GM23338 (cell line): ENCODE data around the gene CTTNBP2. TPM values are rescaled to one million over a fixed set of nuclear protein-coding genes. Genes with fewer than 3 reads are reported as not detected.

Experiments used
- ATAC-seq: fragments of 200-7000 bp; cut with Tn5 transposase; 3 replicates; pipeline ENCODE4 v1.9.1; 2020
- DNase-seq: peaks from one replicate; pipeline ENCODE4 v3.0.0-alpha.2; 2015; ENCODE audit warnings: low spot score
- H2AFZ ChIP-seq: fragments of 200-600 bp; sonication (generic); 2 replicates; pipeline ENCODE4 v1.8.0; 2016; ENCODE audit warnings: antibody characterized with exemption, mild to moderate bottlenecking, moderate library complexity
- H3F3A ChIP-seq: fragments of 200-600 bp; sonication (generic); replicated peaks from 2 replicates; pipeline ENCODE4 v1.8.0; 2017; ENCODE audit warnings: antibody characterized with exemption, mixed run types, low read depth
- H3K27ac ChIP-seq: fragments of 200-600 bp; sonication (generic); 2 replicates; pipeline ENCODE4 v1.6.1; 2016; ENCODE audit warnings: low read depth
- H3K27me3 ChIP-seq: fragments of 200-600 bp; sonication (generic); 2 replicates; pipeline ENCODE4 v1.8.0; 2016; ENCODE audit warnings: mild to moderate bottlenecking, mixed run types, moderate library complexity; ENCODE audit not compliant: insufficient read depth
- H3K36me3 ChIP-seq: fragments of 200-600 bp; sonication (generic); 2 replicates; pipeline ENCODE4 v1.8.0; 2016; ENCODE audit warnings: mild to moderate bottlenecking; ENCODE audit not compliant: insufficient read depth
- H3K4me1 ChIP-seq: fragments of 200-600 bp; sonication (generic); 2 replicates; pipeline ENCODE4 v1.8.0; 2016; ENCODE audit warnings: mild to moderate bottlenecking, moderate library complexity; ENCODE audit not compliant: insufficient read depth
- H3K4me2 ChIP-seq: fragments of 200-600 bp; sonication (generic); 2 replicates; pipeline ENCODE4 v1.7.1; 2017; ENCODE audit warnings: mixed run types
- H3K4me3 ChIP-seq: fragments of 200-600 bp; sonication (generic); 2 replicates; pipeline ENCODE4 v1.6.1; 2016; ENCODE audit warnings: mixed run types
- H3K79me2 ChIP-seq: fragments of 200-600 bp; sonication (generic); replicated peaks from 2 replicates; pipeline ENCODE4 v1.8.0; 2017; ENCODE audit warnings: mild to moderate bottlenecking; ENCODE audit not compliant: insufficient read depth
- H3K9me2 ChIP-seq: fragments of 200-600 bp; sonication (generic); 2 replicates; pipeline ENCODE4 v1.8.0; 2017; ENCODE audit not compliant: insufficient read depth
- H4K20me1 ChIP-seq: fragments of 200-600 bp; sonication (generic); replicated peaks from 2 replicates; pipeline ENCODE4 v1.8.0; 2017; ENCODE audit warnings: mild to moderate bottlenecking; ENCODE audit not compliant: insufficient read depth
- H3K27ac Mint-ChIP-seq: 2 replicates; pipeline ENCODE4 v1.8.0; 2020; ENCODE audit warnings: inconsistent platforms, mild to moderate bottlenecking, moderate library complexity, mixed read lengths
- H3K27me3 Mint-ChIP-seq: 3 replicates; pipeline ENCODE4 v1.8.0; 2022; ENCODE audit warnings: low read depth, mild to moderate bottlenecking, moderate library complexity, mixed read lengths, inconsistent platforms; ENCODE audit not compliant: insufficient read depth, poor library complexity
- H3K36me3 Mint-ChIP-seq: 3 replicates; pipeline ENCODE4 v1.8.0; 2021; ENCODE audit warnings: low read depth, mild to moderate bottlenecking, inconsistent platforms, moderate library complexity, mixed read lengths
- H3K4me1 Mint-ChIP-seq: 3 replicates; pipeline ENCODE4 v1.8.0; 2020; ENCODE audit warnings: mild to moderate bottlenecking, inconsistent platforms, mixed read lengths
- H3K4me3 Mint-ChIP-seq: 3 replicates; pipeline ENCODE4 v1.8.0; 2021; ENCODE audit warnings: moderate library complexity, mild to moderate bottlenecking, inconsistent platforms, mixed read lengths
- H3K9me3 Mint-ChIP-seq: 3 replicates; pipeline ENCODE4 v1.8.0; 2020; ENCODE audit warnings: moderate library complexity, mild to moderate bottlenecking, inconsistent platforms, mixed read lengths
- CREB1 ChIP-seq: fragments of 250-450 bp; sonication (Bioruptor Pico); IDR thresholded peaks from 2 replicates; pipeline ENCODE4 v1.5.0; 2020; ENCODE audit warnings: low read depth, mild to moderate bottlenecking, moderate library complexity
- CTCF ChIP-seq, 2 experiments: fragments of 200-600 bp in 1 of 2; sonication (generic) in 1 of 2; conservative IDR thresholded peaks; 2 replicates each; pipeline versions ENCODE4 v1.5.1 to v1.6.1; 2016 to 2017; ENCODE audit warnings: antibody characterized with exemption in 2 of 2, low read depth in 2 of 2, mild to moderate bottlenecking in 2 of 2, moderate library complexity in 1 of 2
- JUNB ChIP-seq: IDR thresholded peaks from one replicate; pipeline ENCODE4 v1.6.1; 2016; ENCODE audit warnings: antibody characterized with exemption; ENCODE audit not compliant: unreplicated experiment
- NANOG ChIP-seq: IDR thresholded peaks from 2 replicates; pipeline ENCODE4 v1.6.1; 2016; ENCODE audit warnings: antibody characterized with exemption, borderline replicate concordance
- STAT1 ChIP-seq: IDR thresholded peaks from one replicate; pipeline ENCODE4 v1.6.1; 2016; ENCODE audit warnings: antibody characterized with exemption; ENCODE audit not compliant: unreplicated experiment
- ZNF114 ChIP-seq: fragments of 250-450 bp; sonication (Bioruptor Pico); IDR thresholded peaks from 2 replicates; pipeline ENCODE4 v1.5.0; 2020; ENCODE audit warnings: mild to moderate bottlenecking, moderate library complexity
- ZNF331 ChIP-seq: fragments of 250-450 bp; sonication (Bioruptor Pico); IDR thresholded peaks from 2 replicates; pipeline ENCODE4 v1.5.0; 2020; ENCODE audit warnings: low read depth, mild to moderate bottlenecking, moderate library complexity
- polyA plus RNA-seq: library from polyadenylated mRNA; unstranded; fragments of >200 nt; fragmentation: Nextera tagmentation; extraction: Ambion mirVana; gene quantifications from 2 replicates; pipeline ENCODE4 v1.2.1, GENCODE V29; 2016
- total RNA-seq: library from RNA; depleted of rRNA; stranded (reverse); fragments of >200 nt; shearing (Covaris generic); gene quantifications from 2 replicates; pipeline ENCODE4 v1.2.3, GENCODE V29; 2014
- TF ChIP-seq, protein P1 (sequence below): IDR thresholded peaks from one replicate; pipeline ENCODE4 v1.6.1; 2018; ENCODE audit warnings: antibody characterized with exemption; ENCODE audit not compliant: unreplicated experiment

Gene CTTNBP2
- total and polyA plus RNA-seq, 2 experiments from 2014 or later, result 26.8 to 30.7 TPM

DNA sequence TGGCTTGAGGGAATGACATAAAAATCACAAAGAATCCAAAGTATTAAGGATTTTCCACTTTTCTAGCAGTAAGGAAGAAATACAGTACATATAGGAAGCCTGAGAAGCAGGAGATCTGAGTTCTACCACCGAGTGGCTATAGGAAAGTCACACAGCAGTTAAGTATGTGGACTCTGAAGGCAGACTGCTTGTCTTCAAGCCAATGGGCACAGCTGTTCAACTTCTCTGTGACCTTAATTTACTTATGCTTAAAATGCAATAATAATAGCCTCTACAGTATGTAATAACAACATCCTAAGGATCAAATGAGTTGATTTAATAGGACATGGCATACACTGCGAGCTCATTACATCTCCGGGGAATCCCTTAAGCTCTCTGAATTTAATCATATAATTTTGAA is 68.0 kb downstream of the CTTNBP2 start (continued):
- TF ChIP-seq JUNB (no peak), STAT1 (no peak)

DNA sequence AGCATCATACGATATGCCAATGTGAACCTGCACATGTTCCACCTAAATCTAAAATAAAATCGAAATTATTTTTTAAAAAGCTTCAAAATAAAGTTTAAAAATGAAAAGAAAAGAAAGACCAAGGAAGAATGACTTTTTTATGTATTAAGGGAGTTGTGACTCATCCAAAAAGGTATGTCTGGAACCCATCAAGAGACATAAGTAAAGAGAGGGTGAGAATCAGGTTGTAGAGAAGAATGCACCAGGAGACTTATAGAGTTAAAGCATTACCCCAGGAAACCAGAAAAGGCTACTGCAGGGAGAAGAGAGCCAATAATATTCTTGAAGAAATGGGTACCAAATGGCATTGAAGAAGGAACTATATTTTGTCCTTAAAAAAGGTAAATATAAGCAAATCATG is 69.8 kb downstream of the CTTNBP2 start:
- no peak for ATAC-seq
- Mint-ChIP-seq H3K27me3 (peaks cover 3% of the 10 kb centered on the region), H3K9me3 (no peaks in the 10 kb centered on the region), H3K4me1 (peaks cover 69% of the 10 kb centered on the region), H3K36me3 (peaks cover 17% of the 10 kb centered on the region; the same call in 2 of the 3 replicates), H3K27ac (no peak overlapping the region), H3K4me3 (no peak overlapping the region)
- Histone ChIP-seq H4K20me1 (no peaks in the 10 kb centered on the region), H3K79me2 (peaks cover 34% of the 10 kb centered on the region), H3K9me2 (no peaks in the 10 kb centered on the region), H3K27me3 (no peaks in the 10 kb centered on the region), H3K36me3 (no peaks in the 10 kb centered on the region), H3F3A (no peaks in the 10 kb centered on the region), H3K4me2 (no peak overlapping the region), H3K4me3 (no peak overlapping the region), H3K27ac (no peak overlapping the region), H2AFZ (no peak overlapping the region), H3K4me1 (peaks cover 9% of the 10 kb centered on the region)
- TF ChIP-seq ZNF331, result no peak
- TF ChIP-seq ZNF114, result no peak
- TF ChIP-seq CTCF (conservative IDR thresholded peaks at IDR 0.05; ENCODE audit: low read depth in 2 of 2), result no peak
- TF ChIP-seq JUNB, result no peak
- no peak for DNase-seq

DNA sequence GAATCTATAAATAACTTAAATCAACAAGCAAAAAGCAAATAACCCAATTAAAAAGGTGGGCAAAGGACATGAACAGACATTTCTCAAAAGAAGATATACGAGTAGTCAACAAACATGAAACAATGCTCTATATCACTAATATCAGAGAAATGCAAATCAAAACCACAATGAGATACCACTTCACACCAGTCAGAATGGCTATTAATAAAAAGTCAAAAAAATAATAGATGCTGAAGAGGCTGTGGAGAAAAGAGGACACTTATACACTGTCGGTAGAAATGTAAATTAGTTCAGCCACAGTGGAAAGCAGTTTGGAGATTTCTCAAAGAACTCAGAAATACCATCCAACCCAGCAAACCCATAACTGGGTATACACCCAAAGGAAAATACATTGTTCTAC is 70.6 kb downstream of the CTTNBP2 start:
- Mint-ChIP-seq H3K27me3 (peaks cover 2% of the 10 kb centered on the region), H3K4me1 (peaks cover 64% of the 10 kb centered on the region), H3K27ac (no peak overlapping the region), H3K4me3 (no peak overlapping the region), H3K36me3 (peaks cover 17% of the 10 kb centered on the region; the same call in 2 of the 3 replicates), H3K9me3 (no peaks in the 10 kb centered on the region)
- no peaks in the 10 kb centered on the region for H4K20me1 ChIP-seq
- peaks cover 39% of the 10 kb centered on the region for H3K79me2 ChIP-seq
- H2AFZ ChIP-seq, result no peak overlapping the region
- H3K36me3 ChIP-seq, result no peaks in the 10 kb centered on the region
- no peaks in the 10 kb centered on the region for H3K27me3 ChIP-seq
- H3K27ac ChIP-seq, result no peak overlapping the region
- peaks cover 3% of the 10 kb centered on the region; the same call in 1 of the 2 replicates for H3K4me1 ChIP-seq
- H3K4me3 ChIP-seq, result no peak overlapping the region
- no peaks in the 10 kb centered on the region for H3K9me2 ChIP-seq
- DNase-seq (no peak), ATAC-seq (no peak)
- H3F3A ChIP-seq, result no peaks in the 10 kb centered on the region
- H3K4me2 ChIP-seq, result no peak overlapping the region
- TF ChIP-seq CREB1 (CRISPR knock-in tag), result no peak
- no peak for TF ChIP-seq CTCF (conservative IDR thresholded peaks at IDR 0.05; ENCODE audit: low read depth in 2 of 2)
- no peak for TF ChIP-seq NANOG
- no peak for TF ChIP-seq ZNF114
- TF ChIP-seq, protein P1, sequence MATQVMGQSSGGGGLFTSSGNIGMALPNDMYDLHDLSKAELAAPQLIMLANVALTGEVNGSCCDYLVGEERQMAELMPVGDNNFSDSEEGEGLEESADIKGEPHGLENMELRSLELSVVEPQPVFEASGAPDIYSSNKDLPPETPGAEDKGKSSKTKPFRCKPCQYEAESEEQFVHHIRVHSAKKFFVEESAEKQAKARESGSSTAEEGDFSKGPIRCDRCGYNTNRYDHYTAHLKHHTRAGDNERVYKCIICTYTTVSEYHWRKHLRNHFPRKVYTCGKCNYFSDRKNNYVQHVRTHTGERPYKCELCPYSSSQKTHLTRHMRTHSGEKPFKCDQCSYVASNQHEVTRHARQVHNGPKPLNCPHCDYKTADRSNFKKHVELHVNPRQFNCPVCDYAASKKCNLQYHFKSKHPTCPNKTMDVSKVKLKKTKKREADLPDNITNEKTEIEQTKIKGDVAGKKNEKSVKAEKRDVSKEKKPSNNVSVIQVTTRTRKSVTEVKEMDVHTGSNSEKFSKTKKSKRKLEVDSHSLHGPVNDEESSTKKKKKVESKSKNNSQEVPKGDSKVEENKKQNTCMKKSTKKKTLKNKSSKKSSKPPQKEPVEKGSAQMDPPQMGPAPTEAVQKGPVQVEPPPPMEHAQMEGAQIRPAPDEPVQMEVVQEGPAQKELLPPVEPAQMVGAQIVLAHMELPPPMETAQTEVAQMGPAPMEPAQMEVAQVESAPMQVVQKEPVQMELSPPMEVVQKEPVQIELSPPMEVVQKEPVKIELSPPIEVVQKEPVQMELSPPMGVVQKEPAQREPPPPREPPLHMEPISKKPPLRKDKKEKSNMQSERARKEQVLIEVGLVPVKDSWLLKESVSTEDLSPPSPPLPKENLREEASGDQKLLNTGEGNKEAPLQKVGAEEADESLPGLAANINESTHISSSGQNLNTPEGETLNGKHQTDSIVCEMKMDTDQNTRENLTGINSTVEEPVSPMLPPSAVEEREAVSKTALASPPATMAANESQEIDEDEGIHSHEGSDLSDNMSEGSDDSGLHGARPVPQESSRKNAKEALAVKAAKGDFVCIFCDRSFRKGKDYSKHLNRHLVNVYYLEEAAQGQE, result no peak
- no peak for TF ChIP-seq JUNB
